Measurements from ENCODE around the gene CREB3L2. TPM values are rescaled to one million over a fixed set of nuclear protein-coding genes. Genes with fewer than 3 reads are reported as not detected.
A peak's percentile ranks its signal among the peaks of the same experiment; 100 is the strongest.

The CREB3L2 gene
- total and polyA plus RNA-seq, 2 of the 4 experiments (the other 2 are of a cell fraction), result 42.3 to 57.9 TPM

- H4K5ac ChIP-seq (ENCODE audit: low read depth, low read length), result peak overlapping the region; percentile 16; the same call in 1 of the 2 replicates
- H3K4me2 ChIP-seq (ENCODE audit: low read depth, low read length), result peak overlapping the region; percentile 44
- WGBS, 2 experiments (ENCODE audit: extremely low coverage in 2 of 2, insufficient read length in 1 of 2), result 25% methylated on average over 2 of the region's 5 CpGs; no CpG with 5 or more reads in 1 of the 2 experiments
- H4K8ac ChIP-seq (ENCODE audit: low read depth in 2 of 2, low read length in 2 of 2), result peak overlapping the region; percentile 18 to 65; a peak in 2 of 4 replicates
- intact Hi-C loops (cut with micrococcal nuclease) (loop anchor here (1.0 to 5.0 kb wide), 3 partner anchors 13 to 50 kb away; no protein-coding TSS in a partner anchor), in situ Hi-C loops (cut with MboI; ENCODE audit: low sequenced_read_pairs) (loop anchor here (5.0 to 25.0 kb wide), 2 partner anchors 50 to 855 kb away; no protein-coding TSS in a partner anchor), dilution Hi-C loops (cut with HindIII; ENCODE audit: low sequenced_read_pairs, unreplicated experiment) (loop anchor here (10.0 kb wide), 1 partner anchor 67 kb away; no protein-coding TSS in a partner anchor)
- peak; percentile 97 for DNase-seq
- H2BK15ac ChIP-seq (ENCODE audit: low read depth, low read length), result peak overlapping the region; percentile 52; the same call in 1 of the 3 replicates
- peak overlapping the region; percentile 80 for H2BK120ac ChIP-seq (ENCODE audit: low read depth, low read length)
- no TSS peak for BruUV-seq (replicated peaks)
- no peak overlapping the region for H3K4me3 ChIP-seq (ENCODE audit: insufficient read depth, low read depth, low read length)
- H2AK5ac ChIP-seq (ENCODE audit: low read depth, low read length), result peak overlapping the region; percentile 83
- no peaks in the 10 kb centered on the region for H3K9me3 ChIP-seq (ENCODE audit: control insufficient read depth, insufficient read depth, low read length)
- H2BK5ac ChIP-seq (ENCODE audit: low read depth, low read length, poor library complexity, severe bottlenecking), result peak overlapping the region; percentile 95
- peaks cover 30% of the 10 kb centered on the region for H3K4me1 ChIP-seq (ENCODE audit: control insufficient read depth, insufficient read depth, low read length)
- H3K9ac ChIP-seq (ENCODE audit: low read depth, low read length), result no peak overlapping the region
- no peak overlapping the region for H2AFZ ChIP-seq (replicated peaks; ENCODE audit: low read length, poor library complexity)
- no peaks in the 10 kb centered on the region for H3K27me3 ChIP-seq (ENCODE audit: control insufficient read depth, insufficient read depth, low read length)
- peak overlapping the region; percentile 72 for H3K23ac ChIP-seq (ENCODE audit: low read depth, low read length)
- H2BK20ac ChIP-seq (ENCODE audit: low read depth, low read length), result peak overlapping the region; percentile 88
- peak overlapping the region; percentile 67 for H3K56ac ChIP-seq (ENCODE audit: extremely low read depth, insufficient read depth, low read length)
- peaks cover 29% of the 10 kb centered on the region for H3K9me1 ChIP-seq (ENCODE audit: insufficient read depth, low read length)
- ChIA-PET POLR2A (ENCODE audit: unreplicated experiment) (interaction anchor here (0.6 kb wide), 1 partner anchor 336 kb away, joined by 3 read pairs; no protein-coding TSS in a partner anchor), CTCF (interaction anchor here (0.6 to 1.9 kb wide), 5 partner anchors 10 to 334 kb away, joined by 3 to 8 read pairs (median 3); partner anchors contain the start of gene CREB3L2)
- peak overlapping the region; percentile 83 for H4K91ac ChIP-seq (ENCODE audit: insufficient read depth, low read depth, low read length)
- H3K18ac ChIP-seq (ENCODE audit: low read depth, low read length), result peak overlapping the region; percentile 48; the same call in 1 of the 2 replicates
- peak overlapping the region; percentile 89 for H3K4ac ChIP-seq (ENCODE audit: low read depth, low read length)
- H4K20me1 ChIP-seq (ENCODE audit: insufficient read depth, low read length), result peaks cover 45% of the 10 kb centered on the region
- peaks cover 3% of the 10 kb centered on the region; the same call in 1 of the 2 replicates for H3K36me3 ChIP-seq (ENCODE audit: control insufficient read depth, insufficient read depth, low read length)
- peak overlapping the region; percentile 52 for H3K27ac ChIP-seq (ENCODE audit: insufficient read depth, low read length)
- peak overlapping the region; percentile 66 for H3K14ac ChIP-seq (replicated peaks; ENCODE audit: low read depth, low read length)
- peak overlapping the region; percentile 81 for H2AK9ac ChIP-seq (replicated peaks; ENCODE audit: low read depth, low read length, poor library complexity)
- peaks cover 14 to 64% of the 10 kb centered on the region in 2 experiments; a peak in 3 of 4 replicates for H3K79me1 ChIP-seq (ENCODE audit: low read depth in 1 of 2, low read length in 2 of 2)
- ATAC-seq (ENCODE audit: low read depth), result peak; percentile 30
- TF ChIP-seq RCOR1 (IDR thresholded peaks at IDR 0.05; ENCODE audit: insufficient replicate concordance, low read length), result peak; percentile 46
- TF ChIP-seq CHD1 (IDR thresholded peaks at IDR 0.05; ENCODE audit: low read depth, low read length), result no peak
- TF ChIP-seq, protein P1, sequence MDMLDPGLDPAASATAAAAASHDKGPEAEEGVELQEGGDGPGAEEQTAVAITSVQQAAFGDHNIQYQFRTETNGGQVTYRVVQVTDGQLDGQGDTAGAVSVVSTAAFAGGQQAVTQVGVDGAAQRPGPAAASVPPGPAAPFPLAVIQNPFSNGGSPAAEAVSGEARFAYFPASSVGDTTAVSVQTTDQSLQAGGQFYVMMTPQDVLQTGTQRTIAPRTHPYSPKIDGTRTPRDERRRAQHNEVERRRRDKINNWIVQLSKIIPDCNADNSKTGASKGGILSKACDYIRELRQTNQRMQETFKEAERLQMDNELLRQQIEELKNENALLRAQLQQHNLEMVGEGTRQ (IDR thresholded peaks at IDR 0.05; ENCODE audit: low read depth, low read length), result no peak
- 0 out of 2 replicates have a peak, but pooled peaks have one; percentile 1 for TF ChIP-seq POLR2A (IDR thresholded peaks at IDR 0.05; ENCODE audit: low read depth, low read length)
- no peak for TF ChIP-seq MAFK (IDR thresholded peaks at IDR 0.05; ENCODE audit: low read depth, low read length)
- TF ChIP-seq RAD21 (IDR thresholded peaks at IDR 0.05; ENCODE audit: low read length), result no peak
- no peak for TF ChIP-seq MXI1 (IDR thresholded peaks at IDR 0.05; ENCODE audit: borderline replicate concordance, low read depth, low read length)
- TF ChIP-seq CEBPB (IDR thresholded peaks at IDR 0.05; ENCODE audit: low read depth, low read length), result peak; percentile 41; the same call in 1 of the 2 replicates
- TF ChIP-seq BHLHE40 (IDR thresholded peaks at IDR 0.05; ENCODE audit: low read depth, low read length), result 0 out of 2 replicates have a peak, but pooled peaks have one; percentile 40
- TF ChIP-seq FOS (IDR thresholded peaks at IDR 0.05; ENCODE audit: low read depth, low read length), result peak; percentile 62
- TF ChIP-seq RFX5 (IDR thresholded peaks at IDR 0.05; ENCODE audit: low read depth, low read length), result no peak
- peak; percentile 80 for TF ChIP-seq NFE2L2 (IDR thresholded peaks at IDR 0.05; ENCODE audit: low read depth, low read length)
- no peak for TF ChIP-seq MAZ (IDR thresholded peaks at IDR 0.05; ENCODE audit: borderline replicate concordance, low read depth, low read length)
- TF ChIP-seq, protein P2, sequence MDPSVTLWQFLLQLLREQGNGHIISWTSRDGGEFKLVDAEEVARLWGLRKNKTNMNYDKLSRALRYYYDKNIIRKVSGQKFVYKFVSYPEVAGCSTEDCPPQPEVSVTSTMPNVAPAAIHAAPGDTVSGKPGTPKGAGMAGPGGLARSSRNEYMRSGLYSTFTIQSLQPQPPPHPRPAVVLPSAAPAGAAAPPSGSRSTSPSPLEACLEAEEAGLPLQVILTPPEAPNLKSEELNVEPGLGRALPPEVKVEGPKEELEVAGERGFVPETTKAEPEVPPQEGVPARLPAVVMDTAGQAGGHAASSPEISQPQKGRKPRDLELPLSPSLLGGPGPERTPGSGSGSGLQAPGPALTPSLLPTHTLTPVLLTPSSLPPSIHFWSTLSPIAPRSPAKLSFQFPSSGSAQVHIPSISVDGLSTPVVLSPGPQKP (IDR thresholded peaks at IDR 0.05; ENCODE audit: borderline replicate concordance, low read depth, low read length), result no peak
- 0 out of 2 replicates have a peak, but pooled peaks have one; percentile 7 for TF ChIP-seq SMC3 (IDR thresholded peaks at IDR 0.05; ENCODE audit: low read depth, low read length)
These were observed 9.8 kb downstream of the CREB3L2 start for GRCh38 chr7:137992104-137992549.
